ENCODE data around the gene PSKH1.

PSKH1 gene

DNA sequence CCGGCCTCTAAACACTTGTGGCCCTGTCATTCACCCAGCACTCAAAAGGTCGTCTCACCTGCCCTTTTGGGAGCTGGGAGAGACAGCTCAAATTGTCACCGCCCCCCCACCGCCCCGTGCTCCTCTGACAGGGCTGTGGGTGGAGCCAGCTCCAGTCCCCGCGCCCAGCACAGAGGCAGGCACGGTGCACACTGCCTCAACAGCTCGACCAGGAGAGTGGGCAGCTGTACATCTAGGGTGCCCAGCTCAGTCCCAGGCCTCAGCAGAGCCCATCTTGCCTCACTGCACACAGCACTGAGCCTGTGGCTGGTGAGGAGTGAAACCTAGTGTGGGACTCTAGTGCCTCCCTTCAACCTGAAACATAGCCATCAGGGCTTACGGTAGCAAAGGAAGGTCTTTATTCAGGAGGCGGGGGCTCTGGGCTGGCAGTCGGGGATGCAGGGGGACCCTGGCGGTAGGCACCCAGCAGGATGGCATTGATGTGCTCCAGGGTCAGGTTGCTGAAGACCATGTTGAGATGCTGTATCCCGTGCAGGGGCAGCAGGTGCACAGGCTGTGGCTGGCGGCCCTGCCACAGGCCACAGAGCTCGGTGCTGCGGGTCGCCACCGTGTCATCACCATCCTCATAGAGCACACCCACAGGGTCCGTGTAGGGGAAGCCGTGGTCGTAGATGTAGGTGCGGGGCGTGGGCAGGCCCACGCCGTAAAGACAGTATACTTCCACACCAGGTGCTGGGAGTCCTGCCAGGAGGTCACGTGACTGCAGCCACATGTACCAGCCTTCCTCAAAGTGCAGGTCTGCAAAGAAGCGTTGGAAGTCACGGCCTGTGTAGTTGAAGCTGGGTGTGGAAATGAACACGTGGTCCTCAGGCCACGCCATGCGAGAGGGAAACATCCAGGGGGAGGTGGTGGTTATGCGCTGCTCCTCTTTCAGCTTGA lies 46.7 kb downstream of the PSKH1 start:
- no peaks in the 10 kb centered on the region for H4K20me1 ChIP-seq (ENCODE audit: control insufficient read depth, insufficient read depth, low read depth, low read length)

DNA sequence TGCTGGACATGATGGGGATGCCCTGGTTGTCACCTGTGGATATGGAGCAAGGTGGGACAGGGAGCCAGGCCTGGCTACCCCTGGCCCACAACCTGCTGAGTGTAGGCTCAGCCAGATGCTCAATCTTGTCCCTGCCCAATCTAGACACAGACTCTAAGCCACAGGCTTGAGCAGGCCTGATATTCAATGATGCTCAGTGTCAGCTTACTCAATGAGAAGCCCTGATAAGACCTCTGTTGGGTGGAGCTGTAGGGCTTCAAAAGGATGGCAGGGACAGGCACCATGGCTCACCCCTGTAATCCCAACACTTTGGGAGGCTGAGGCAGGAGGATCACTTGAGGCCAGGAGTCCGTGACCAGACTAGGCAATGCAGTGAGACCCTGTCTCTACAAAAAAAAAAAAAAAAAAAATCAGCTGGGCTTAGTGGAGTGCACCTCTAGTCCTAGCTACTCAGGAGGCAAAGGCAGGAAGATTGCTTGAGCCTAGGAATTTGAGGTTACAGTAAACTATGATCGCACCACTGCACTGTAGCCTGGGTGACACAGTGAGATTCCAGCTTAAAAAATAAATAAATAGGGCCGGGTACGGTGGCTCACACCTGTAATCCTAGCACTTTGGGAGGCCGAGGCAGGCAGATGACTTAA lies 47.5 kb downstream of the PSKH1 start:
- no peaks in the 10 kb centered on the region for H3K9me2 ChIP-seq (replicated peaks; ENCODE audit: control insufficient read depth, low read length)
- no peak overlapping the region for H3K4me3 ChIP-seq (ENCODE audit: low read length)
- H4K20me1 ChIP-seq (ENCODE audit: control insufficient read depth, insufficient read depth, low read depth, low read length), result no peaks in the 10 kb centered on the region
- H3K4me1 ChIP-seq (ENCODE audit: control insufficient read depth, low read length), result peaks cover 12% of the 10 kb centered on the region
- H3K9me3 ChIP-seq (ENCODE audit: control insufficient read depth, insufficient read depth, low read length), result no peaks in the 10 kb centered on the region
- peaks cover 20% of the 10 kb centered on the region for H3K79me2 ChIP-seq (ENCODE audit: control insufficient read depth, low read length)
- H3K4me2 ChIP-seq (ENCODE audit: low read length), result no peak overlapping the region
- H3K36me3 ChIP-seq (ENCODE audit: control insufficient read depth, low read length), result peaks cover 30% of the 10 kb centered on the region
- TF ChIP-seq, protein P1, sequence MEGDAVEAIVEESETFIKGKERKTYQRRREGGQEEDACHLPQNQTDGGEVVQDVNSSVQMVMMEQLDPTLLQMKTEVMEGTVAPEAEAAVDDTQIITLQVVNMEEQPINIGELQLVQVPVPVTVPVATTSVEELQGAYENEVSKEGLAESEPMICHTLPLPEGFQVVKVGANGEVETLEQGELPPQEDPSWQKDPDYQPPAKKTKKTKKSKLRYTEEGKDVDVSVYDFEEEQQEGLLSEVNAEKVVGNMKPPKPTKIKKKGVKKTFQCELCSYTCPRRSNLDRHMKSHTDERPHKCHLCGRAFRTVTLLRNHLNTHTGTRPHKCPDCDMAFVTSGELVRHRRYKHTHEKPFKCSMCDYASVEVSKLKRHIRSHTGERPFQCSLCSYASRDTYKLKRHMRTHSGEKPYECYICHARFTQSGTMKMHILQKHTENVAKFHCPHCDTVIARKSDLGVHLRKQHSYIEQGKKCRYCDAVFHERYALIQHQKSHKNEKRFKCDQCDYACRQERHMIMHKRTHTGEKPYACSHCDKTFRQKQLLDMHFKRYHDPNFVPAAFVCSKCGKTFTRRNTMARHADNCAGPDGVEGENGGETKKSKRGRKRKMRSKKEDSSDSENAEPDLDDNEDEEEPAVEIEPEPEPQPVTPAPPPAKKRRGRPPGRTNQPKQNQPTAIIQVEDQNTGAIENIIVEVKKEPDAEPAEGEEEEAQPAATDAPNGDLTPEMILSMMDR (IDR thresholded peaks at IDR 0.05; ENCODE audit: low read depth, low read length, poor library complexity, severe bottlenecking), result no peak
- TF ChIP-seq EZH2phosphoT487 (IDR thresholded peaks at IDR 0.05; ENCODE audit: borderline replicate concordance, low read length), result no peak
- peaks cover 4% of the 10 kb centered on the region; the same call in 1 of the 2 replicates for H3F3A ChIP-seq (ENCODE audit: control insufficient read depth, insufficient read depth)
- H3K27me3 ChIP-seq (ENCODE audit: control insufficient read depth, low read length), result no peaks in the 10 kb centered on the region
- H3K27ac ChIP-seq (ENCODE audit: low read depth, low read length), result no peak overlapping the region

More for the DNA sequence above, 46.7 kb downstream of the PSKH1 start:
- no peak overlapping the region for H3K4me3 ChIP-seq (ENCODE audit: low read length)
- H3K9me2 ChIP-seq (replicated peaks; ENCODE audit: control insufficient read depth, low read length), result no peaks in the 10 kb centered on the region
- no peaks in the 10 kb centered on the region for H3K27me3 ChIP-seq (ENCODE audit: control insufficient read depth, low read length)
- TF ChIP-seq, protein P1 (IDR thresholded peaks at IDR 0.05; ENCODE audit: low read depth, low read length, poor library complexity, severe bottlenecking), result no peak
- TF ChIP-seq EZH2phosphoT487 (IDR thresholded peaks at IDR 0.05; ENCODE audit: borderline replicate concordance, low read length), result no peak
- no peak overlapping the region for H3K4me2 ChIP-seq (ENCODE audit: low read length)
- no peak overlapping the region for H3K27ac ChIP-seq (ENCODE audit: low read depth, low read length)
- H3K79me2 ChIP-seq (ENCODE audit: control insufficient read depth, low read length), result peaks cover 28% of the 10 kb centered on the region
- H3F3A ChIP-seq (ENCODE audit: control insufficient read depth, insufficient read depth), result peaks cover 4% of the 10 kb centered on the region; the same call in 1 of the 2 replicates
- H3K36me3 ChIP-seq (ENCODE audit: control insufficient read depth, low read length), result peaks cover 37% of the 10 kb centered on the region
- H3K9me3 ChIP-seq (ENCODE audit: control insufficient read depth, insufficient read depth, low read length), result no peaks in the 10 kb centered on the region
- peaks cover 20% of the 10 kb centered on the region for H3K4me1 ChIP-seq (ENCODE audit: control insufficient read depth, low read length)

DNA sequence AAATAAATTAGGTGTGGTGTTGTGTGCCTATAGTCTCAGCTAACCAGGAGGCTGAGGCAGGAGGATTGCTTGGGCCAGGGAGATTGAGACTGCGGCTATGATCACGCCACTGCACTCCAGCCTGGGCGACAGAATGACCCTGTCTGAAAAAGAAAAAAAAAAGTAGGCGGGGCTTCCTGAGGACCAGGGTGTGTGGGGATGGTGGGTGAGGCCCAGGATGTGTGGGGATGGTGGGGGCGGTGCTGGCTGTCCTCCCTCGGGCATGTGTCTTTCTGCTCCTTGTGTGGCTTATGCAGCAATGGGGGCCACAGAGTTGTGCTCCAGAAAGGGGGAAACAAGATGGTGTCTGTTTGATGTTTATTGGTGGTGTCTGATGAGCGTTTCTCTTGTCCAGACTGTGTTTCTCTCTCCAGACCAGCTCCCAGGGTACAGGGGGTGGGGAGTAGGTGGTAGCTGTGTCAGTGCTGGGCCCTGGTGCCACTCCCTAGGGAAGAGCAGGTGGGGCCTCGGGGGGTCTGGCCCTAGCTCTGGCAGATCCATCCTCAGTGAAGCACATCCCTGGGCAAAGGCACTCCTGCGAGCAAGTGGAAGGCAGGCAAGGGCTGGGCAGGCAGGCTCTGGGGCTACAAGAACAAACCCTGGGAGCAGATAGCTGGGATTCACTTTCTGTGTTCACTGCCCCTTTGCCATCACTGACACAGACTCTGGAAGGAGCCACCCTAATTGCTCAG lies 48.6 kb downstream of the PSKH1 start:
- H3K4me3 ChIP-seq (ENCODE audit: low read length), result no peak overlapping the region
- no peaks in the 10 kb centered on the region for H3K27me3 ChIP-seq (ENCODE audit: control insufficient read depth, low read length)
- no peak overlapping the region for H3K4me2 ChIP-seq (ENCODE audit: low read length)
- TF ChIP-seq, protein P1 (IDR thresholded peaks at IDR 0.05; ENCODE audit: low read depth, low read length, poor library complexity, severe bottlenecking), result no peak
- TF ChIP-seq EZH2phosphoT487 (IDR thresholded peaks at IDR 0.05; ENCODE audit: borderline replicate concordance, low read length), result no peak
- no peaks in the 10 kb centered on the region for H3K9me2 ChIP-seq (replicated peaks; ENCODE audit: control insufficient read depth, low read length)
- H3K36me3 ChIP-seq (ENCODE audit: control insufficient read depth, low read length), result peaks cover 23% of the 10 kb centered on the region
- H3K4me1 ChIP-seq (ENCODE audit: control insufficient read depth, low read length), result peaks cover 12% of the 10 kb centered on the region
- no peaks in the 10 kb centered on the region for H4K20me1 ChIP-seq (ENCODE audit: control insufficient read depth, insufficient read depth, low read depth, low read length)
- no peaks in the 10 kb centered on the region for H3K9me3 ChIP-seq (ENCODE audit: control insufficient read depth, insufficient read depth, low read length)
- H3F3A ChIP-seq (ENCODE audit: control insufficient read depth, insufficient read depth), result peaks cover 4% of the 10 kb centered on the region; the same call in 1 of the 2 replicates
- peaks cover 12% of the 10 kb centered on the region for H3K79me2 ChIP-seq (ENCODE audit: control insufficient read depth, low read length)
- H3K27ac ChIP-seq (ENCODE audit: low read depth, low read length), result no peak overlapping the region

Measured in DOHH2 (cell line).